SKM-1 (cell line): Measurements from ENCODE around the gene CELF4.

ENCODE experiments used
- DNase-seq: peaks from one replicate; lab custom pipeline; 2025; ENCODE audit not compliant: unreplicated experiment; lab: John Stamatoyannopoulos, UW

CELF4 gene

GRCh38 chr18:37574113-37574512, 8.5 kb upstream of the CELF4 start:
- DNase-seq: no peak

GRCh38 chr18:37572736-37573135, 7.1 kb upstream of the CELF4 start:
- DNase-seq: no peak

- no peak for DNase-seq
Observed at GRCh38 chr18:37571266-37571665, 5.7 kb upstream of the CELF4 start.

GRCh38 chr18:37570336-37570930, 4.8 kb upstream of the CELF4 start:
- DNase-seq: no peak

GRCh38 chr18:37568671-37569070, 3.1 kb upstream of the CELF4 start:
- DNase-seq: no peak

GRCh38 chr18:37567994-37568359, 2.4 kb upstream of the CELF4 start:
- DNase-seq: no peak

- no peak for DNase-seq
Observed at GRCh38 chr18:37567061-37567993, 1.7 kb upstream of the CELF4 start.

GRCh38 chr18:37566479-37567060, 972 bp upstream of the CELF4 start:
- DNase-seq: no peak

- DNase-seq: no peak
Observed at GRCh38 chr18:37565977-37566478, 430 bp upstream of the CELF4 start.

- DNase-seq: no peak
Observed at GRCh38 chr18:37564711-37565100, 892 bp downstream of the CELF4 start.

GRCh38 chr18:37563931-37564392, 1.6 kb downstream of the CELF4 start:
- no peak for DNase-seq

GRCh38 chr18:37561986-37562385, 3.6 kb downstream of the CELF4 start:
- no peak for DNase-seq

- no peak for DNase-seq
Observed at GRCh38 chr18:37560003-37560402, 5.6 kb downstream of the CELF4 start.

GRCh38 chr18:37559194-37559593, 6.4 kb downstream of the CELF4 start:
- DNase-seq: no peak

GRCh38 chr18:37554399-37554787, 11.2 kb downstream of the CELF4 start:
- DNase-seq: no peak

- DNase-seq: no peak
Observed at GRCh38 chr18:37553633-37554398, 11.8 kb downstream of the CELF4 start.

- no peak for DNase-seq
Observed at GRCh38 chr18:37552286-37552685, 13.3 kb downstream of the CELF4 start.

- no peak for DNase-seq
Observed at GRCh38 chr18:37551846-37552245, 13.8 kb downstream of the CELF4 start.

GRCh38 chr18:37551249-37551648, 14.3 kb downstream of the CELF4 start:
- DNase-seq: no peak

GRCh38 chr18:37550118-37550875, 15.3 kb downstream of the CELF4 start:
- no peak for DNase-seq
